ENCODE measurements around the gene FCHSD2.

DNA sequence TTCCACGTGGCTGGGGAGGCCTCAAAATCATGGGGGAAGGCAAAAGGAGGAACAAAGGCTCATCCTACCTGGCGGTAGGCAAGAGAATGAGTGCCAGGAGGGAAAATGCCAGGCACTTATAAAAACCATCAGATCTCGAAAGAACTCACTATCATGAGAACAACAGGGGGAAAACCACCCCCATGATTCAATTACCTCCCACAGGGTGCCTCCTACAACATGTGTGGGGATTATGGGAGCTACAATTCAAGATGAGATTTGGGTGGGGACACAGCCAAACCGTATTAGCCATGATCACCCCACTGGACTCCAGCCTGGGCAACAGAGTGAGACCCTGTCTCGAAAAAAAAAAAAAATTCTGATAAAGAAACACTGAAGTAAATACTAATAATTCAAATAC lies 87.1 kb downstream of the FCHSD2 start:
- no peak for TF ChIP-seq POLR2A (IDR thresholded peaks at IDR 0.05)
- TF ChIP-seq, protein P1, sequence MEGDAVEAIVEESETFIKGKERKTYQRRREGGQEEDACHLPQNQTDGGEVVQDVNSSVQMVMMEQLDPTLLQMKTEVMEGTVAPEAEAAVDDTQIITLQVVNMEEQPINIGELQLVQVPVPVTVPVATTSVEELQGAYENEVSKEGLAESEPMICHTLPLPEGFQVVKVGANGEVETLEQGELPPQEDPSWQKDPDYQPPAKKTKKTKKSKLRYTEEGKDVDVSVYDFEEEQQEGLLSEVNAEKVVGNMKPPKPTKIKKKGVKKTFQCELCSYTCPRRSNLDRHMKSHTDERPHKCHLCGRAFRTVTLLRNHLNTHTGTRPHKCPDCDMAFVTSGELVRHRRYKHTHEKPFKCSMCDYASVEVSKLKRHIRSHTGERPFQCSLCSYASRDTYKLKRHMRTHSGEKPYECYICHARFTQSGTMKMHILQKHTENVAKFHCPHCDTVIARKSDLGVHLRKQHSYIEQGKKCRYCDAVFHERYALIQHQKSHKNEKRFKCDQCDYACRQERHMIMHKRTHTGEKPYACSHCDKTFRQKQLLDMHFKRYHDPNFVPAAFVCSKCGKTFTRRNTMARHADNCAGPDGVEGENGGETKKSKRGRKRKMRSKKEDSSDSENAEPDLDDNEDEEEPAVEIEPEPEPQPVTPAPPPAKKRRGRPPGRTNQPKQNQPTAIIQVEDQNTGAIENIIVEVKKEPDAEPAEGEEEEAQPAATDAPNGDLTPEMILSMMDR (IDR thresholded peaks at IDR 0.05): no peak
